ENCODE data around the gene POLR3H.

The POLR3H gene

DNA sequence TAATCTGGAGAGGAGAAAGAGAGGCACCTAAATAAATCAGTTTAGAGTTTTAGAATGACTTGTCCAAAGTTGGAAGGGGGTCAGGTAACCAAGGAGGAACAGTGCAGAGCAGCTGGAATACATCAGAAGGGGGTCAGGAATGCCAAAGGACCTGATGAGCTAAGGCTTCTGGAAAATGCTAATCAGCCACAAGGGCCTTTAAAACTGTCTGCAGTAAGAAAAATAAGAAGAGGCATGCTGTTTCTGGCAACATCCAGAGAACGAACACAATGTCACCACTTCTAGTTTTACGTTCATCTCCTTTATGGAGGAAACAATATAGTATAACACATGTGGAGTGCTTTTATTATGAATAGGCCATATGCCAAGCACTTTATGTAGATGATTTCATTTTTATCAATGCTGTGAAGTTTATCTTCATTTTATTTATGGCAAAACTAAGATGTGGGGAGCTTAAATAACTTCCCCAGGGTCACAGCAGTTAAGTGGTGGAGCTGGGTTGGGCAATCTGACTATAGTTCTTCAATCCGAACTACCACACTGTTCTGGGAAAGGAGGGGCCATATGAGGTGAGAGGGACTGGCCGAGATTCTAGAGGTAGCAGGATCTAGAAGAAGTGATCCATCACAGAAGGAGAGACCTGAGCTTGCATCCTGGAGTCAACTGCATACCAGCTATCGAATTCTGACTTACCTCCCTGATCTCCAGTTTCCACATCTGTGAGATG, 52.7 kb downstream of the POLR3H start:
- no peaks in the 10 kb centered on the region for H3K9me3 Mint-ChIP-seq
- H3K4me1 Mint-ChIP-seq, result peaks cover 41% of the 10 kb centered on the region
- TF ChIP-seq, protein P1, sequence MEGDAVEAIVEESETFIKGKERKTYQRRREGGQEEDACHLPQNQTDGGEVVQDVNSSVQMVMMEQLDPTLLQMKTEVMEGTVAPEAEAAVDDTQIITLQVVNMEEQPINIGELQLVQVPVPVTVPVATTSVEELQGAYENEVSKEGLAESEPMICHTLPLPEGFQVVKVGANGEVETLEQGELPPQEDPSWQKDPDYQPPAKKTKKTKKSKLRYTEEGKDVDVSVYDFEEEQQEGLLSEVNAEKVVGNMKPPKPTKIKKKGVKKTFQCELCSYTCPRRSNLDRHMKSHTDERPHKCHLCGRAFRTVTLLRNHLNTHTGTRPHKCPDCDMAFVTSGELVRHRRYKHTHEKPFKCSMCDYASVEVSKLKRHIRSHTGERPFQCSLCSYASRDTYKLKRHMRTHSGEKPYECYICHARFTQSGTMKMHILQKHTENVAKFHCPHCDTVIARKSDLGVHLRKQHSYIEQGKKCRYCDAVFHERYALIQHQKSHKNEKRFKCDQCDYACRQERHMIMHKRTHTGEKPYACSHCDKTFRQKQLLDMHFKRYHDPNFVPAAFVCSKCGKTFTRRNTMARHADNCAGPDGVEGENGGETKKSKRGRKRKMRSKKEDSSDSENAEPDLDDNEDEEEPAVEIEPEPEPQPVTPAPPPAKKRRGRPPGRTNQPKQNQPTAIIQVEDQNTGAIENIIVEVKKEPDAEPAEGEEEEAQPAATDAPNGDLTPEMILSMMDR (IDR thresholded peaks at IDR 0.05; ENCODE audit: unreplicated experiment in 3 of 3), result no peak
- H3K4me3 Mint-ChIP-seq, result peak overlapping the region in 1 of 3 experiments; percentile 18
- no peaks in the 10 kb centered on the region for H3K36me3 Mint-ChIP-seq (ENCODE audit: low read depth)
- peak overlapping the region; percentile 54 to 80 (median 78) for H3K27ac Mint-ChIP-seq
- no peaks in the 10 kb centered on the region for H3K27me3 Mint-ChIP-seq (ENCODE audit: low read depth)

DNA sequence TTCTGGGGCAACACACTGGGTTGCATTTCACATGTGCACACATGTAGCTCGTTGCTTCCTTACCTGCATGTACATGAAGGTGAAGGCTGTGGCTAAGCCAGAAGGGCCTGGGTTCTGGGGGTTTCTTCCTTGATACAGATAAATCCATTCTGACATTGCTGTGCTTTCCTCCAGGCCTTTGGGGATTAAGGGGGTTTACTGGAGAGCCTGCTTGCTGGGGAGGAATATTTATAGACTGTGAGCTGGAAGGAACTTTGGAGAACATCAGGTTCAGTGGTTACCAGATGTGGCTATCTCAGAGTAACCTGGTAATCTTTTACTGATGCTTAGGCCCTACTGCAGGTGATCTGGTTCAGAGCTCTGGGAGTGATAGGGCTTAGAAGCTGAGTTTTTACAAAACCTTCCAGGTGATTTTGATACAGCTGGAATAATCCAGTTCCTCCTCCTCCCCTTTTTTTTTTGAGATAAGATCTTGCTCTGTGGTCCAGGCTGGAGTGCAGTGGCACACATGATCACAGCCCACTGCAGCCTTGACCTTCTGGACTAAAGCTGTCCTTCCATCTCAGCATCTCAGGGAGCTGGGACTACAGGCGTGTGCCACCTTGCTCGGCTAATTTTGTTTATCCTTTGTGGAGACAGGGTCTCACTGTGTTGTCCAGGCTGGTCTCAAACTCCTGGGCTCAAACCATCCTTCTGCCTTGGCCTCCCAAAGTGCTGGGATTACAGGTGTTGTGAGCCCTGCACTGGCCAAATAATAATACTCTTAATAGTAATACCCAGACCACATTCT, 55.5 kb downstream of the POLR3H start:
- Mint-ChIP-seq H3K36me3 (ENCODE audit: low read depth) (no peaks in the 10 kb centered on the region), H3K4me1 (peaks cover 43% of the 10 kb centered on the region), H3K27ac (peak overlapping the region in 1 of 3 experiments; percentile 28), H3K4me3 (no peak overlapping the region), H3K27me3 (ENCODE audit: low read depth) (no peaks in the 10 kb centered on the region), H3K9me3 (no peaks in the 10 kb centered on the region)
- TF ChIP-seq, protein P1 (IDR thresholded peaks at IDR 0.05; ENCODE audit: unreplicated experiment in 3 of 3), result no peak

DNA sequence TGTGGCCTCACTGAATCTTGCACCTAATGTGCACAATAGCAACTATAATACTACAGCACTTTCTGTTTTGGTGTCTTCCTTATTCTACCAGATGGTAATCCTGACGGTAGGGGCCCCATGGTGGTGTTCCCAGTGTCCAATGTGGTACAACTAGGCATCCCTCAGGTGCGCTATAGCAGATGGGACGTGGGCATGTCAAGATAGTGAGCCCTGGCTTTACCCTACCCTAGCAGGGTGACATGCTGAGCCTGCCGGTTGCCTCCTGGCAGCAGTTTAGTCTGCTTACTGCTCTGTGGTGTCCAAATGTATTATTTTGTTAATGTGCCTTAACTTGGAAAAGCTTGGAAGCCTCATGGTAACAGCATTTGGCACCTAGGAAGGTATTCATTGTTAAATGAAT, 56.2 kb downstream of the POLR3H start:
- H3K36me3 Mint-ChIP-seq (ENCODE audit: low read depth), result no peaks in the 10 kb centered on the region
- H3K27me3 Mint-ChIP-seq (ENCODE audit: low read depth), result no peaks in the 10 kb centered on the region
- no peak overlapping the region for H3K4me3 Mint-ChIP-seq
- H3K9me3 Mint-ChIP-seq, result no peaks in the 10 kb centered on the region
- H3K27ac Mint-ChIP-seq, result peak overlapping the region in 1 of 3 experiments; percentile 12
- TF ChIP-seq, protein P1 (IDR thresholded peaks at IDR 0.05; ENCODE audit: unreplicated experiment in 3 of 3), result no peak
- peaks cover 46% of the 10 kb centered on the region for H3K4me1 Mint-ChIP-seq

DNA sequence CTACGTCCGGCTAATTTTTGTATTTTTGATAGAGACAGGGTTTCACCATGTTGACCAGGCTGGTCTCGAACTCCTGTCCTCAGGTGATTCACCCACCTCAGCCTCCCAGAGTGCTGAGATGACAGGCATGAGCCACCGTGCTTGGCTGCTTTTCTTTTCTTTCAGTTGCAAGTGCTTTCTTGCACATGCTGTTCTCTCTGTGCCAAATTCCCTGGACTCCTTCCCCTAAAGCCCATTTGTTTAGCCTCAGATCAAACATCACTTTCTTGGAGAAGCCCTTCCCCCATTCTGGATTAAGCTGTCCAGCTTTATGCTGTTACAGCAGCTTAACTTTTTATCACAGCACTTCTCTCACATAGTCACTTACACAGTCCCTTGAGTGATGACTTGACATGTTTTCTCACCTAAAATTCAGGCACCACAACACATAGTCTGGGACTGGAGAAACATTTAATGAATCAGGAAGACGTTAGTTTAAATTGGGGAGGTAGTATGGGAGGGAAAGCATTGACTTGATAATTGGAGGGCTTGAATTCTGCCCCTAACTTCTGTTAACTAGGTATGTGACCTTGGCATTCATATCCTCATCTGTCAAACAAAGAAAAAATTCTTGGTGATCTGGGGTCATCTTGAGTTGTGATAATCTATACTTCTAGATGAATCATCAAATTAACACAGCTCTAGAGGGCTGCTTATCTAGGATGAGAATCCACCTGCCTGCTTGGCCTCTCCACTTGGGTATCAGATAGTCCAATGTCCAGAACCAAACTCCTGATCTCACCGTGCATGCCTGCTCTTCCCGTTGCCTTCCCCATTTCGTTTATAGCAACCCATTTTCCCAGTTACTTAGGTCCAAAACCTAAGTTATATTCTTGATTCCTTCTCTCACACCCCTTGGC, 57.0 kb downstream of the POLR3H start:
- Mint-ChIP-seq H3K27me3 (ENCODE audit: low read depth) (no peaks in the 10 kb centered on the region), H3K9me3 (no peaks in the 10 kb centered on the region), H3K4me3 (no peak overlapping the region), H3K4me1 (peaks cover 53% of the 10 kb centered on the region), H3K36me3 (ENCODE audit: low read depth) (no peaks in the 10 kb centered on the region), H3K27ac (peak overlapping the region in 2 of 3 experiments; percentile 11 to 12)
- TF ChIP-seq, protein P1 (IDR thresholded peaks at IDR 0.05; ENCODE audit: unreplicated experiment in 3 of 3), result no peak

DNA sequence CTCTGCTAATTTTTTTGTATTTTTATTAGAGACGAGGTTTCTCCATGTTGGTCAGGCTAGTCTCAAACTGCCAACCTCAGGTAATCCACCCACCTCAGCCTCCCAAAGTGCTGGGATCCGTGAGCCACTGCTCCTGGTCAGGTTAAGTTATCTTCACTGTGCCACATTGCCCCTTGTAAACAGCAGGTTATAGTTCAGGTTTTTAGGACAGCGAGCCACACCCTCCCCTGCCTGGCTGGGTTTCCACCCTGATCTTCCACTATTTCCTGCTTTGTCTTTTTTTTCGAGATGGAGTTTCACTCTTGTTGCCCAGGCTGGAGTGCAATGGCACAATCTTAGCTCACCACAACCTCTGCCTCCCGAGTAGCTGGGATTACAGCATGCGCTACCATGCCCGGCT, 59.2 kb downstream of the POLR3H start:
- Mint-ChIP-seq H3K9me3 (no peaks in the 10 kb centered on the region), H3K4me1 (peaks cover 57% of the 10 kb centered on the region), H3K36me3 (ENCODE audit: low read depth) (no peaks in the 10 kb centered on the region), H3K27ac (no peak overlapping the region), H3K27me3 (ENCODE audit: low read depth) (no peaks in the 10 kb centered on the region), H3K4me3 (no peak overlapping the region)
- TF ChIP-seq, protein P1 (IDR thresholded peaks at IDR 0.05; ENCODE audit: unreplicated experiment in 3 of 3), result no peak

Data from nephron (organoid).